Coronary artery (tissue), 2 donors: ENCODE results near the gene CLCN6.
A peak's percentile ranks its signal among the peaks of the same experiment; 100 is the strongest.

Source experiments
- DNase-seq: peaks from one replicate; pipeline ENCODE4 v3.0.0-alpha.2; 2017; ENCODE audit warnings: low spot score
- H3K27ac ChIP-seq, 2 donors: fragments of 200-600 bp; sonication (generic); one replicate each; pipeline ENCODE4 v1.5.1; 2016 to 2019
- H3K4me3 ChIP-seq: fragments of 200-600 bp; sonication (generic); 2 replicates; pipeline ENCODE4 v1.5.1; 2016; ENCODE audit warnings: mild to moderate bottlenecking, moderate library complexity
- CTCF ChIP-seq: fragments of 200-600 bp; sonication (generic); IDR thresholded peaks from one replicate; pipeline ENCODE4 v1.5.1; 2019; ENCODE audit warnings: antibody characterized with exemption

The CLCN6 gene

GRCh38 chr1:11796036-11796828 lies 9.8 kb upstream of the CLCN6 start:
- no peak for TF ChIP-seq CTCF
- DNase-seq, result peak; percentile 60
- H3K4me3 ChIP-seq, result no peak overlapping the region
- H3K27ac ChIP-seq, result peak overlapping the region; percentile 72

- TF ChIP-seq CTCF, result no peak
- peak overlapping the region; percentile 72 to 80 for H3K27ac ChIP-seq
- H3K4me3 ChIP-seq, result no peak overlapping the region
- DNase-seq, result peak; percentile 82
Observed at GRCh38 chr1:11797525-11798216, 8.3 kb upstream of the CLCN6 start.

GRCh38 chr1:11799099-11799498 lies 6.9 kb upstream of the CLCN6 start:
- H3K4me3 ChIP-seq, result no peak overlapping the region
- no peak overlapping the region for H3K27ac ChIP-seq
- TF ChIP-seq CTCF, result no peak
- DNase-seq, result peak; percentile 65

- no peak for TF ChIP-seq CTCF
- no peak overlapping the region for H3K4me3 ChIP-seq
- peak; percentile 36 for DNase-seq
- H3K27ac ChIP-seq, result no peak overlapping the region
Observed at GRCh38 chr1:11799896-11800295, 6.1 kb upstream of the CLCN6 start.

- H3K27ac ChIP-seq, result peak overlapping the region in 1 of 2 donors; percentile 18
- no peak overlapping the region for H3K4me3 ChIP-seq
- no peak for TF ChIP-seq CTCF
- peak; percentile 38 for DNase-seq
Observed at GRCh38 chr1:11800391-11800755, 5.6 kb upstream of the CLCN6 start.

- H3K27ac ChIP-seq, result peak overlapping the region; percentile 11 to 18
- DNase-seq, result peak; percentile 67
- H3K4me3 ChIP-seq, result no peak overlapping the region
- TF ChIP-seq CTCF, result no peak
Observed at GRCh38 chr1:11800756-11801433, 5.1 kb upstream of the CLCN6 start.
